ENCODE results near the gene SLC9A5. TPM values are rescaled to one million over a fixed set of nuclear protein-coding genes. Genes with fewer than 3 reads are reported as not detected.
A peak's percentile ranks its signal among the peaks of the same experiment; 100 is the strongest.

The SLC9A5 gene
- polyA plus RNA-seq, 3 donors = 1.0 TPM; not detected in 2

DNA sequence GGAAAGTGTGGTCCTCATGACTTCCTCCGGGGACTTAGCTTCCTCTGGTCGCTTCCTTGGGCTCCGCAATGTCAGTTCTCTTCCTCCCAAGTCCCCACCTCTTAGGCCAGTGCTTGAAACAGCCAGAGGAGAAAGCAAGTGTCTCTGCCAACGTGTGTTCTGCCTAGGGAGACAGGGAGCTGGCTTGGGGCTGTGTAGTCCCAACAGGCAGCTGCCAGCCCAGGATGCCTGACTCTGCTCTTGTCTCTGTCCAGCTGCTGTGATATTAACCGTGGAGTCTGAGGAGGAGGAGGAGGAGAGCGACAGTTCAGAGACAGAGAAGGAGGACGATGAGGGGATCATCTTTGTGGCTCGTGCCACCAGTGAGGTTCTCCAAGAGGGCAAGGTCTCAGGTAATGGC lies 17.1 kb downstream of the SLC9A5 start:
- Mint-ChIP-seq H3K27me3 (ENCODE audit: low read depth in 3 of 3) (peaks cover 2 to 18% (median 7%) of the 10 kb centered on the region in 3 donors), H3K36me3 (no peaks in the 10 kb centered on the region), H3K9me3 (peaks cover 0 to 2% (median 0%) of the 10 kb centered on the region in 7 donors), H3K4me3 (no peak overlapping the region), H3K27ac (peak overlapping the region in 1 of 7 donors; percentile 26), H3K4me1 (peaks cover 4% of the 10 kb centered on the region)
- intact Hi-C loops (cut with micrococcal nuclease) = no loop called here
- Histone ChIP-seq H3K4me3 (replicated peaks in 1 of 3; ENCODE audit: low read depth in 2 of 3, low read length in 3 of 3) (no peak overlapping the region), H3K36me3 (replicated peaks in 1 of 2; ENCODE audit: control insufficient read depth in 1 of 2, insufficient read depth in 2 of 2, low read length in 2 of 2) (no peaks in the 10 kb centered on the region), H3K27ac (ENCODE audit: low read depth in 1 of 2, low read length in 2 of 2) (no peak overlapping the region), H3K79me2 (ENCODE audit: insufficient read depth, low read length) (no peaks in the 10 kb centered on the region), H3K9me3 (replicated peaks in 1 of 2; ENCODE audit: control insufficient read depth in 1 of 2, insufficient read depth in 1 of 2, low read length in 2 of 2) (no peaks in the 10 kb centered on the region), H3K9ac (ENCODE audit: insufficient read depth, low read length, poor library complexity, severe bottlenecking) (no peak overlapping the region), H3K4me2 (replicated peaks; ENCODE audit: extremely low read depth, low read length, poor library complexity, severe bottlenecking) (no peak overlapping the region), H4K20me1 (ENCODE audit: insufficient read depth, low read length) (no peaks in the 10 kb centered on the region), H3K27me3 (ENCODE audit: control insufficient read depth in 2 of 2, insufficient read depth in 2 of 2, low read length in 2 of 2) (no peaks in the 10 kb centered on the region), H3K4me1 (ENCODE audit: control insufficient read depth in 1 of 2, insufficient read depth in 2 of 2, low read length in 2 of 2) (no peaks in the 10 kb centered on the region), H2AFZ (ENCODE audit: insufficient read depth, low read depth, low read length, poor library complexity, severe bottlenecking) (no peak overlapping the region)
- 44% methylated on average over 3 of the region's 8 CpGs for WGBS (ENCODE audit: insufficient coverage)
- TF ChIP-seq, protein P1, sequence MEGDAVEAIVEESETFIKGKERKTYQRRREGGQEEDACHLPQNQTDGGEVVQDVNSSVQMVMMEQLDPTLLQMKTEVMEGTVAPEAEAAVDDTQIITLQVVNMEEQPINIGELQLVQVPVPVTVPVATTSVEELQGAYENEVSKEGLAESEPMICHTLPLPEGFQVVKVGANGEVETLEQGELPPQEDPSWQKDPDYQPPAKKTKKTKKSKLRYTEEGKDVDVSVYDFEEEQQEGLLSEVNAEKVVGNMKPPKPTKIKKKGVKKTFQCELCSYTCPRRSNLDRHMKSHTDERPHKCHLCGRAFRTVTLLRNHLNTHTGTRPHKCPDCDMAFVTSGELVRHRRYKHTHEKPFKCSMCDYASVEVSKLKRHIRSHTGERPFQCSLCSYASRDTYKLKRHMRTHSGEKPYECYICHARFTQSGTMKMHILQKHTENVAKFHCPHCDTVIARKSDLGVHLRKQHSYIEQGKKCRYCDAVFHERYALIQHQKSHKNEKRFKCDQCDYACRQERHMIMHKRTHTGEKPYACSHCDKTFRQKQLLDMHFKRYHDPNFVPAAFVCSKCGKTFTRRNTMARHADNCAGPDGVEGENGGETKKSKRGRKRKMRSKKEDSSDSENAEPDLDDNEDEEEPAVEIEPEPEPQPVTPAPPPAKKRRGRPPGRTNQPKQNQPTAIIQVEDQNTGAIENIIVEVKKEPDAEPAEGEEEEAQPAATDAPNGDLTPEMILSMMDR (IDR thresholded peaks at IDR 0.05) = no peak
- DNase-seq = no peak

DNA sequence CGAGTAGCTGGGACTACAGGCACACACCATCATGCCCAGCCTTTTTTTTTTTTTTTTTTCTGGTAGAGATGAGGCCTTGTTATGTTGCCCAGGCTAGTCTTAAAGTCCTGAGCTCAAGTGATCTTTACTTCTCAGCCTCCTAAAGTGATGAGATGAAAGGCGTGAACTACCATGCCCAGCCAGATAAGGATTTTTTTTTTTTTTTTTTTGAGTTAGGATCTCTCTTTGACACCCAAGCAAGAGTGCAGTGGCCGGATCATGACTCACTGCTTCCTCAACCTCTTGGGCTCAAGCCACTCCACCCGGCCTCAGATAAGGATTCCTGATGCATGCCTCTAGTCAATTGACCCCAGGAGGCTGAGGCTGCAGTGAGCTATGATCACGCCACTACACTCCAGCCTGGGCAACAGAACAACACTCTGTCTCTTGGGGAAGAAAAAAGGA lies 19.4 kb downstream of the SLC9A5 start:
- no peaks in the 10 kb centered on the region for H3K9me3 ChIP-seq (replicated peaks in 1 of 2; ENCODE audit: control insufficient read depth in 1 of 2, insufficient read depth in 1 of 2, low read length in 2 of 2)
- no peaks in the 10 kb centered on the region for H3K36me3 ChIP-seq (replicated peaks in 1 of 2; ENCODE audit: control insufficient read depth in 1 of 2, insufficient read depth in 2 of 2, low read length in 2 of 2)
- H4K20me1 ChIP-seq (ENCODE audit: insufficient read depth, low read length) = no peaks in the 10 kb centered on the region
- H3K4me3 ChIP-seq (replicated peaks in 1 of 3; ENCODE audit: low read depth in 2 of 3, low read length in 3 of 3) = no peak overlapping the region
- no peak overlapping the region for H3K4me2 ChIP-seq (replicated peaks; ENCODE audit: extremely low read depth, low read length, poor library complexity, severe bottlenecking)
- Mint-ChIP-seq H3K27me3 (ENCODE audit: low read depth in 3 of 3) (peaks cover 2 to 20% (median 10%) of the 10 kb centered on the region in 3 donors), H3K27ac (peak overlapping the region in 1 of 7 donors; percentile 45), H3K4me1 (peaks cover 3% of the 10 kb centered on the region), H3K4me3 (no peak overlapping the region), H3K36me3 (peaks cover 0 to 4% of the 10 kb centered on the region in 2 donors), H3K9me3 (peaks cover 0 to 2% (median 0%) of the 10 kb centered on the region in 7 donors)
- H3K79me2 ChIP-seq (ENCODE audit: insufficient read depth, low read length) = no peaks in the 10 kb centered on the region
- no peak overlapping the region for H2AFZ ChIP-seq (ENCODE audit: insufficient read depth, low read depth, low read length, poor library complexity, severe bottlenecking)
- TF ChIP-seq, protein P1 (IDR thresholded peaks at IDR 0.05) = no peak
- no peak overlapping the region for H3K9ac ChIP-seq (ENCODE audit: insufficient read depth, low read length, poor library complexity, severe bottlenecking)
- no peaks in the 10 kb centered on the region for H3K27me3 ChIP-seq (ENCODE audit: control insufficient read depth in 2 of 2, insufficient read depth in 2 of 2, low read length in 2 of 2)
- no peak for DNase-seq
- no peaks in the 10 kb centered on the region for H3K4me1 ChIP-seq (ENCODE audit: control insufficient read depth in 1 of 2, insufficient read depth in 2 of 2, low read length in 2 of 2)
- intact Hi-C loops (cut with micrococcal nuclease) = no loop called here
- no CpG with 5 or more reads among the region's 5 CpGs for WGBS (ENCODE audit: insufficient coverage)
- H3K27ac ChIP-seq (ENCODE audit: low read depth in 1 of 2, low read length in 2 of 2) = no peak overlapping the region
